Neutrophil (primary cell): ENCODE results near the gene STUB1.

ENCODE experiments used
- H3K27ac ChIP-seq: fragments of 200-600 bp; sonication (generic); 2 replicates; pipeline ENCODE4 v1.5.1; 2016; ENCODE audit warnings: mild to moderate bottlenecking, moderate library complexity
- H3K27me3 ChIP-seq: fragments of 200-600 bp; sonication (generic); 2 replicates; pipeline ENCODE4 v1.6.0; 2016; ENCODE audit warnings: mild to moderate bottlenecking
- H3K36me3 ChIP-seq: fragments of 200-600 bp; sonication (generic); 2 replicates; pipeline ENCODE4 v1.5.1; 2017
- H3K4me1 ChIP-seq, 2 experiments: fragments of 200-600 bp in 1 of 2; sonication (generic) in 1 of 2; 1 replicate in 1 of 2; 2 replicates in 1 of 2; pipeline versions ENCODE4 v1.5.1 to v1.6.1; 2013 to 2016; ENCODE audit warnings: low read depth in 1 of 2, low read length in 1 of 2, mild to moderate bottlenecking in 1 of 2, moderate library complexity in 1 of 2; ENCODE audit not compliant: control insufficient read depth in 1 of 2, insufficient read depth in 1 of 2
- H3K4me3 ChIP-seq, 2 experiments: fragments of 200-600 bp in 1 of 2; sonication (generic) in 1 of 2; 1 replicate in 1 of 2; 2 replicates in 1 of 2; pipeline ENCODE4 v1.5.1; 2013 to 2016; ENCODE audit warnings: low read depth in 1 of 2, low read length in 1 of 2, mild to moderate bottlenecking in 1 of 2, moderate library complexity in 1 of 2
- H3K9me3 ChIP-seq: fragments of 200-600 bp; sonication (generic); 2 replicates; pipeline ENCODE4 v1.5.1; 2016
- TF ChIP-seq, protein P1 (sequence below): fragments of 200-600 bp; sonication (generic); IDR thresholded peaks from 2 replicates; pipeline ENCODE4 v1.5.1; 2016; ENCODE audit warnings: antibody characterized with exemption

Gene STUB1

GRCh38 chr16:694187-694862 lies 14.1 kb downstream of the STUB1 start:
- H3K4me1 ChIP-seq, result peaks cover 15 to 30% of the 10 kb centered on the region in 2 experiments
- H3K36me3 ChIP-seq, result no peaks in the 10 kb centered on the region
- H3K27ac ChIP-seq, result no peak overlapping the region
- H3K4me3 ChIP-seq, result peak overlapping the region in 1 of 2 experiments; percentile 18
- no peaks in the 10 kb centered on the region for H3K9me3 ChIP-seq
- peaks cover 88% of the 10 kb centered on the region for H3K27me3 ChIP-seq
- TF ChIP-seq, protein P1, sequence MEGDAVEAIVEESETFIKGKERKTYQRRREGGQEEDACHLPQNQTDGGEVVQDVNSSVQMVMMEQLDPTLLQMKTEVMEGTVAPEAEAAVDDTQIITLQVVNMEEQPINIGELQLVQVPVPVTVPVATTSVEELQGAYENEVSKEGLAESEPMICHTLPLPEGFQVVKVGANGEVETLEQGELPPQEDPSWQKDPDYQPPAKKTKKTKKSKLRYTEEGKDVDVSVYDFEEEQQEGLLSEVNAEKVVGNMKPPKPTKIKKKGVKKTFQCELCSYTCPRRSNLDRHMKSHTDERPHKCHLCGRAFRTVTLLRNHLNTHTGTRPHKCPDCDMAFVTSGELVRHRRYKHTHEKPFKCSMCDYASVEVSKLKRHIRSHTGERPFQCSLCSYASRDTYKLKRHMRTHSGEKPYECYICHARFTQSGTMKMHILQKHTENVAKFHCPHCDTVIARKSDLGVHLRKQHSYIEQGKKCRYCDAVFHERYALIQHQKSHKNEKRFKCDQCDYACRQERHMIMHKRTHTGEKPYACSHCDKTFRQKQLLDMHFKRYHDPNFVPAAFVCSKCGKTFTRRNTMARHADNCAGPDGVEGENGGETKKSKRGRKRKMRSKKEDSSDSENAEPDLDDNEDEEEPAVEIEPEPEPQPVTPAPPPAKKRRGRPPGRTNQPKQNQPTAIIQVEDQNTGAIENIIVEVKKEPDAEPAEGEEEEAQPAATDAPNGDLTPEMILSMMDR, result no peak

GRCh38 chr16:694863-695354 lies 14.7 kb downstream of the STUB1 start:
- Histone ChIP-seq H3K27ac (no peak overlapping the region), H3K27me3 (peaks cover 93% of the 10 kb centered on the region), H3K4me1 (peaks cover 9 to 25% of the 10 kb centered on the region in 2 experiments), H3K4me3 (peak overlapping the region in 1 of 2 experiments; percentile 18), H3K36me3 (no peaks in the 10 kb centered on the region), H3K9me3 (no peaks in the 10 kb centered on the region)
- TF ChIP-seq, protein P1, result no peak

- TF ChIP-seq, protein P1, result no peak
- H3K27me3 ChIP-seq, result peaks cover 100% of the 10 kb centered on the region
- H3K27ac ChIP-seq, result no peak overlapping the region
- H3K9me3 ChIP-seq, result no peaks in the 10 kb centered on the region
- no peaks in the 10 kb centered on the region for H3K36me3 ChIP-seq
- peak overlapping the region; percentile 53 to 60 for H3K4me3 ChIP-seq
- H3K4me1 ChIP-seq, result peaks cover 8 to 21% of the 10 kb centered on the region in 2 experiments
Observed at GRCh38 chr16:695355-696089, 15.3 kb downstream of the STUB1 start.

GRCh38 chr16:698911-699671 lies 18.9 kb downstream of the STUB1 start:
- no peaks in the 10 kb centered on the region for H3K9me3 ChIP-seq
- H3K36me3 ChIP-seq, result no peaks in the 10 kb centered on the region
- H3K4me3 ChIP-seq, result no peak overlapping the region
- H3K4me1 ChIP-seq, result peaks cover 8 to 17% of the 10 kb centered on the region in 2 experiments
- H3K27me3 ChIP-seq, result peaks cover 100% of the 10 kb centered on the region
- H3K27ac ChIP-seq, result no peak overlapping the region
- TF ChIP-seq, protein P1, result no peak
